GM19324 (cell line): ENCODE data around the gene TNFRSF1B.

ENCODE experiments used
- ATAC-seq: cut with Tn5 transposase; IDR thresholded peaks from one replicate; pipeline ENCODE4 v1.9.1; 2021; ENCODE audit warnings: mild to moderate bottlenecking, moderate library complexity; ENCODE audit not compliant: unreplicated experiment, low FRiP score

The TNFRSF1B gene

DNA sequence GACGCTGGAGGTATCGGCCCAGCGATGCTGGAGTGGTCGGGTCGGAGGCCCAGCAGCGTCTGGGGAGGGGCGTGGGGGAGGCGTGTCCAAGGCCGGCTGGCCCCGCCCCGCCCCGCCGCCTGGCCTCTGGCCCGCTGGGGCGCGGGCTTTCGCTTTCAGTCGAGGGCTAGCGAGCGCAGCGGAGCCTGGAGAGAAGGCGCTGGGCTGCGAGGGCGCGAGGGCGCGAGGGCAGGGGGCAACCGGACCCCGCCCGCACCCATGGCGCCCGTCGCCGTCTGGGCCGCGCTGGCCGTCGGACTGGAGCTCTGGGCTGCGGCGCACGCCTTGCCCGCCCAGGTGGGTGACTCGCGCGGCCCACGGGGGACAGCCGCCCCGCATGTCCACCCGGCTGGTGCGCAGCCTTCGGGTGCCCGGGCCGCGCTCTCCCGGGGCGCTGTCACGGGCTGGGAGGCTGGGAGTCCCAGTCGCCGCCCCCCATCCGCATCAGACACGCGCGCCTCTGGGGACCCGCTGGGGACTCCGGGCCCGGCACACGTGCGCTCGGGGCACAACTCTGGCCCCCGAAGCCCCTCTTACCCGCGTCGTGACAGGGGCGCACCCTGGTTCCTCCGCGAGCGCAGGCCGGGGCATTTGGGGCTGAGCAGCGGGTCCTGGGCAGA is at the start of gene TNFRSF1B:
TSS of gene TNFRSF1B (plus strand) at position 158 of the 659 bp plus-strand sequence. CDS start at position 259, 101 bp downstream.
- ATAC-seq: peak; percentile 46

DNA sequence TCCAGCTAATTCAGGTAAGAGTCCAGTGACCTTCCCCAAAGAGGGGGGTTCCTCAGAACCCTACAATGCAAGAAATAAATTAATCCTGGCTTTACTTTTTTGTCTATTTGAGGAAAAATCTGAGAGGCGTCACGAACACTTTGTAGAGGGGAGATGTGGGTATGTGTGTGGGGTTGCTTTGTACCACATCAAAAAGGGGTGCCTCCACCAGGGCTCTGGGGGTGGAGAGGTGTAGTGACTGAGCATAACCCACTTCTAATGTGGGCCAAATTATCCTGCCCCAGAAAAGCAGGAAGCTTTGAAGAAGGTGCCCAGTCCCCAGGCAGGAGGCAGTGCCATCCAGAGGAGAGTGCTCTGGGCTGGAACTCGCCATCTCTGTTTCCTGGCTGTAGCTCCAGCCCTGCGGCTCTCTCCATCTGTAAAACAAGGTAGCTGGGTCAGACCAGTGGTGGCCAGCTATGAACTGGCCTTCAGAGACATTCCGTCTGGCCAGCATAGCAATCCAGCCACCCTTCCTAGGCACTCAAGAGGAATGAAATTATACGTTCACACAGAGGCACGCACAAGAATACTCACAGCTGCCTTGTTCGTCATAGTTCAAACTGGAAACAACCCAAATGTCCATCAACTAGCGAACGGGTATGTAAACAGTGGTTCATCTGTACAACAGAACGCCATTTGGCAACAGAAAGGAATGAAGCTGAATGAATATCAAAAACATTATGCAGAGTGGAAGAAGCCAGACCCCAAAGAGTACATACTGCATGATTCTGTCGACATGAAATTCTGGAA is 45.4 kb upstream of the TNFRSF1B start:
- no peak for ATAC-seq

GRCh38 chr1:12123172-12123571 is 43.6 kb upstream of the TNFRSF1B start:
- no peak for ATAC-seq

DNA sequence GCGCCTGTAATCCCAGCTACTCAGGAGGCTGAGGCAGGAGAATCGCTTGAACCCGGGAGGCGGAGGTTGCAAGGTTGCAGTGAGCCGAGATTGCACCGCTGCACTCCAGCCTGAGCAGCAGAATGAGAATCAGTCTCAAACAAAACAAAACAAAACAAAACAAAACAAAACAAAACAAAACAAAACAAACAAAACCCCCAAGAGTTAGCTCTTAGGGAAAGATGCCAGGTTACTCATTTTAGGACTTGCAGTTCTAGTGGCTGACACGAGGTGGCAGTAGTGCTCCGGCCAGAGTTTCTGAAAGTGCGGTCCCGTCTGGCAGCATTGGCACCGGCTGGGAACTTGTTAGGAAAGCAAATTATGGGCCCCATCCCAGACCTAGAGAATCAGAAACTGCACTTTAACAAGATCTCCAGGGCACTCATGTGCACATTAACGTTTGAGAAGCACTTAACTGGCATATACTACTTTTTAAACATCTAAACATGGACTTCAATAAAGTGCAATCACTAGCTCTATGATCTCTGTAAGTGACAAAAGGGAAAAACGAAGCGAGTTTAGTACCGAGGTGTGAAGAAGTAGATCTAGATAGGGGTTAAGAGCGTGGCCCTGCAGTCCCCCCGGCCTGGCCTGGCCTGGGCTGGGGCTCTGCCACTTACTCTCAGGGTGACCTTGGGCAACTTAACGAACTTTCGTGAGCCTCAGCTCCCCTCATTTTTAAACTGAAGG is 41.9 kb upstream of the TNFRSF1B start:
- ATAC-seq: no peak

DNA sequence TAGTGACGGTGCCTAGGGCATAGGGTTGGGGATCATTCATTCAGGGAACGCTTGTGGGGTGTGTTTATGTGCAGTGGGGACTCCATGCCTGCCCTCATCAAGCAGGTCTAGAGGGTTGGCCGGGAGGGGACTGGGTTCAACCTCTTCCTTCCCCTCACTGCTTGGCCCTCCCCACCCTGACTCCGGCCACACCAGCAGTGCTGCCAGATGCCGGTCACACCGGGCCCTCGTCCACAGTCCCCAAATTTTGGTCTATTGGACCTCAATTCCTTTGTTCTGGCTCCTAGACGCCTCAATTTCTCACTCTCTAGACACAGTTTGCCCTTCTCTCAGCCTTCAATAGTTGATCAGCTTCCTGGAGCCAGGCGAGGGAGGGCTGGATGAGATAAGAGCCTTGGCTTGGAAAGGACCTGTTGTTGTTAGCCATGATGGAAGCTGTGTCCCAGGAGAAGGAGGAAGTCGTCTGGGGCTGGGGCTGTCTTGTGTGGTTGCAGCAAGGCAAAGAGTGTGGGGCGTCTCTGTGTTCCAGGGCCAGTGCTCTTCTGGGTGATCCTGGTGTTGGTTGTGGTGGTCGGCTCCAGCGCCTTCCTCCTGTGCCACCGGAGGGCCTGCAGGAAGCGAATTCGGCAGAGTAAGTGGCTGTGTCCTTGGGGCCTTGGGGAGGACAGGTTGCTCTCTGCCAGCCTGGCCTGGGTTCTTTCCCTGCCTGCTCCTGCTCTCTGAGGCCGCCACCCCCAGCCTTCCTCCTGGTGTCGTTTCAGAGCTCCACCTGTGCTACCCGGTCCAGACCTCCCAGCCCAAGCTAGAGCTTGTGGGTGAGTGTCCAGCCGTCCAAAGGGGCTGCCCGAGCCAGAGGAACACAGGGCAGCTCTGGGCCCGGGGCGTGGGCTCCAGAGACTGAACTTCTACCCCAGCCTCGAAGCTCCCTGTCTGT is 41.1 kb upstream of the TNFRSF1B start:
- no peak for ATAC-seq

DNA sequence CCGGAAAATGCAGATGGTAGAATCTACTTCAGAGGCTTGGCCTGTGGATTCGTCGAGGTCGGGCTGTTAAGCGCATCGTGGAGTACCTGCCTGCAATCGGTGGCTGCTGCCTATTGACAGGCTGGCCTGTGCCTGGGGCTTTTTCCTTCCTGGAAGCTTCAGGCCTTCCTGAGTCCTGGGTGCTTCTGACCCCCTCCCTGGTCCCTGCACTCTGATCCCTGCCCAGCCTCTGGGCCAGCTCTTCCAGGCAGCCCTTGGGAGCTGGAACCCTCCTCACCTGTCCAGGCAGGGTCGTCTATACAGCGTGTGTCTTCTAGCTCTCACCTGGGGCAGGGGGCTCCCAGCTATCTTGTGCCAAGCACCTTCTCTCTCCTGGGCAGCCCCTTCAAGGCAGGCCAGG is 40.0 kb upstream of the TNFRSF1B start:
- ATAC-seq: no peak

DNA sequence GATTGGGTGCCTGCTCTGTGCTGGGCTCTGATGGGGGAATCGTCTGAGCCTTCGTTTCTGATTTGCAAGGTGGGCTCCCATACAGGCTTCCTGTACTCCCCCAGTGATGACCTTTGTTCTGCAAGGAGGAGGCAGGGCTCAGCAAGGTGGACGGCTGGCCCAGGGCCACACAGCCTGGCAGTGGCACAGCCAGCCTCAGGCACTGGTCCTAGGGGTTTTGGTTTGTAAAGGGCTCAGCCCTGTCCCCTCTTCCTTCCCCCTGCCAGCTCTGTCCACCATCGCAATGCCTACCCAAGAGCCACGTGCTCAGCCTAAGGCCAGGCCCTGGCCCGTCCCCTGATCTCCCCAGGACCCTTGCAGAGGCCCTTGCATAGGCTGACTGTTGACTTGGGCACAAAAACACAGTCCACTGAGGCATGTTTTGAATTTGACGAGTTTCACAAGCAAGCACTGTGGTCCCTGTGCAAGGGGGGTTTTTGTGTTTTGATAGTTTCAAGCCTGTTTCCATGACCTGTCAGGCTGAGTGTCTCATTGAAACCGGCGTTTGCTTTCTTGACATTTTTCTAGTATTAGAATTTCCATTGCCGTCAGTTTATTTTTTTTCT is 39.5 kb upstream of the TNFRSF1B start:
- ATAC-seq: no peak

DNA sequence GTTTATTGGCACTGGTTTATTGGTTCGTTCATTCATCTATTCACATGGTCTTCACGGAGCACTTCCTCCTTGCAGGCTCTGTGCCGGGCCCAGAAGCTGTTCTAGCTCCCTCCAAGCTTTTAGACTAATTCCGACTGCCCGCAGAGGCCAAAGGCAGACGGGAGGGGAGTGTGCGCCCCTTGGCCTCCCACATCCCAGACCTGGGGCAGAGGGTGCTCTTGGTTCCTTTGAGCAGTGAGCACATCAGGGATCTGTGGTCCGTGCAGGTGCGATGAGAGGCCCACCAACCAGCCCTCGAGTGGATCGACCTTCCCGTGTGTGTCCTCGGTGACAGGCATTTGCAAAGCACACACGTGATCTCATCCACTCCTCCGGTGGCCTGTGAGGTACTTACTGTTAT is 38.7 kb upstream of the TNFRSF1B start:
- ATAC-seq: no peak

GRCh38 chr1:12129624-12130023 is 37.2 kb upstream of the TNFRSF1B start:
- no peak for ATAC-seq

DNA sequence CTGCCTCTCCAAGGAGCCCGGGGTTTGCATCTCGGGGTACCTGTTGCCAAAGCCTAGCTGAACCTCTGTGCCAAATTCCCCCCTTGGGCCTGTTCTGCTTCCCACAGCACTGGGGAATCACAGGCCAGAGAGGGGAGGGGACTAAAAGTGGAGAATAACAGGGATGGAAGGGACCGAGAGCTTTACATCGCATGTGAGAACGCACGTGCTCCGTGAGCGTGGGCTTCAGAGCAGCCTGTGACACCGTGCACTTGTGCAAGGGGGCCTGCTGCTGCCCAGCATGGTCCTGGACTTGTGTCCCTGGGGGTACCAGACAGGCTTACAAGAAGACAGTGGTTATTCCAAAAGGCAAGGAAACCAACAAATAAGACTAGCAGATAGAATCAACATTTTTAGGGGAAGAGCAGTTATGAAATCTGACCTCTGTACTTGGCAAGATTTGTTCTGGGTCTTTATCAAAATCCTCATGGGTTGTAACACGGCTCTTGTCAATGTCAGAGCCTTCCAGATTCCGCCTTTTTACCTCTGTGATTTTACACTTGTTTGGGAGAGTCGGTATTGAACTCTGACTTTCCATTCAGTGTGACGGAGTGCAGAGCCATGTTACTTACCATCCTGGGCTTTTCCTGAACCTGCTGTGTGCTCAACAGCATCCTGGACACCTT is 36.2 kb upstream of the TNFRSF1B start:
- ATAC-seq: no peak

DNA sequence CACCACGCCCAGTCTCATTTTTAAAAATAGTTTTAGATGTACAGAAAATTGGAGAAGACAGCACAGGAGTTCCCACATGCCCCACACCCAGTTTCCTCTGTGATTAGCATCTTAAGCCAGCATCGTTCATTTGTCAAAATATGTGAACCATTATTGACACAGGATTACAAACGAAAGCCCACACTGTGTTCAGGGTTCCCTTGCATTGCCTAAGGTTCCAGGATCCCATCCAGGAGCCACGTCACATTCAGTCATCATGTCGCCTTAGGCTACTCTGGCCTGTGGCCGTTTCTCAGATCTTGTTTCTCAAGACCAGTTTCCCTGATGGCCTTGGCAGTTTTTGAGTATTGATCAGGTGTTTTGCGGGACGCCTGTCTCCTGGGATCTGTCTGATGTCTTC is 34.7 kb upstream of the TNFRSF1B start:
- no peak for ATAC-seq

GRCh38 chr1:12134716-12135115 is 32.1 kb upstream of the TNFRSF1B start:
- ATAC-seq: no peak

DNA sequence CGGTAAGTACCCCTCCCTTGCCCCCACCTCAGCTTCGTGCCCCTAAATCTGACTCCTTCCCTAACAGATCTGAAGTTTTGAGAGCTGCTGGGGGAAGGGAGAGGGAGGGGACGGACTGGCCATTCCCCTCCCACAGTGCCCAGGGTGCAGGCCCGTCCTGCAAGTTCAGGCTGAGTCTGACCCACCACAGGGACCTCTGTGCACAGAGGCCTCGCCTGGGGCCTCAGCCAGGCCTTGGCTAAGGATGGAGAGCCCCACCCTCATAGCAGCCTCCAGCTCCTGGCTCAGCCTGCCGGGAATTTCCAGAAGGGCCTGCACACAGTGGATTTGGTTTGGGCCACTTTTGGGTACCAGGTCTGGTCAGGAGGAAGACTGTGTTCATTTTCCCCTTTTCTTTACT is 31.2 kb upstream of the TNFRSF1B start:
- ATAC-seq: no peak

GRCh38 chr1:12136916-12137610 is 29.7 kb upstream of the TNFRSF1B start:
- no peak for ATAC-seq

GRCh38 chr1:12138196-12139168 is 28.3 kb upstream of the TNFRSF1B start:
- no peak for ATAC-seq

GRCh38 chr1:12140016-12140415 is 26.8 kb upstream of the TNFRSF1B start:
- no peak for ATAC-seq

- ATAC-seq: no peak
Observed at GRCh38 chr1:12140515-12141162, 26.2 kb upstream of the TNFRSF1B start.
